SU-DHL-6 (cell line): ENCODE results near the gene TACR1.

ENCODE experiments used
- CTCF ChIP-seq: fragments of 200-600 bp; sonication (generic); IDR thresholded peaks from one replicate; pipeline ENCODE4 v1.5.1; 2017; ENCODE audit warnings: antibody characterized with exemption, mild to moderate bottlenecking, low read length, moderate library complexity; ENCODE audit not compliant: insufficient read depth, poor library complexity, severe bottlenecking
- EZH2phosphoT487 ChIP-seq: fragments of 200-600 bp; sonication (generic), shearing (Covaris generic); conservative IDR thresholded peaks from 2 replicates; pipeline ENCODE4 v1.6.1; 2018; ENCODE audit warnings: mild to moderate bottlenecking, antibody characterized with exemption, low read length, moderate library complexity, mixed read lengths

- TF ChIP-seq CTCF (no peak), EZH2phosphoT487 (no peak)
Observed at GRCh38 chr2:75113231-75113869, 86.0 kb downstream of the TACR1 start.
